Measurements from ENCODE around the gene ACSBG1.

The ACSBG1 gene

DNA sequence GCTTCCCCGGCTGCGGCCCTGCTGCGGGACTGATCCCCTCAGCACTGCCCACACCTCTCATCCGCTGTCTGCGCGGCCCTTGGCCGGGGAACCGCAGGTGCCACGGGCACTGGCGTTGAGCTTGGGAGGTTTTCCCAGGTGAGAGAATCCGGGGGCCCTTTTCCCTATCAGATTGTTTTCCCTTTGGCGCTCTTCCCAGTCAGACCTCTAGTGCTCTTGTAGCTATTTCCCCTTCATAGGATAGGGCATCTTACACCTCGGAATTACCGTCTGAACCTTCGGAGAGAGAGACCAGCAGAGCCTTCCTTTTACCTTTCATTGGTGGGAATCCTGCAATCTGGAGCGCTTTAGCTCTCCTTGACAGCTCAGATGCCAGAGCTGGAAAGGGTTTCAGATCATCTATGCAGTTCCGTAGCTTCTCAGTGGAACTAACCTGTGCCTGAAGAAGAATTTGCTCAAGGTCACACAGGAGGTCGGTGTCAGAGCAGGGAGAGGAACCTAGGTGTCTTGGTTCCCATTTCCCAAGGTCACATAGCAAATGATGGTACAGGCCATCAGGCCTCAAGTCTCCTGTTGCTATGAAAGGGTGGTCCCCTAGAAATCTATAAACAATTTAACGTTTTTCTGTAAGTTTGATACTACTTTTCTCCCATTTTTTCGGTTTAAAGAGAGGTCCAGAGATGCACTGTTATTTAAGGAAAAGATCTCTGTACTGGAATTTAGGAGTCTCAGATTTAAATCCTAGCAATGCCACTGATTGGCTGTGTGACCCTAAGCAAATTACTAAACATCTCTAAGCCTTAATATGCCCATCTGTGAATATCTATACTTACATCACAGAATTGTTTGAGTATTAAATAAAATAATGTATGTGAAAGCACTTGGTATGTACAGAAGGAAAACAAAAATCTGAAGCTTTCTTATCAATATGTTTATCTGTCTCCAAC, 84.3 kb downstream of the ACSBG1 start:
- Histone ChIP-seq H3K36me3 (ENCODE audit: insufficient read depth, low read length) (peaks cover 5% of the 10 kb centered on the region), H3K9ac (ENCODE audit: low read length) (peak overlapping the region; percentile 53), H3K27ac (ENCODE audit: low read depth, low read length) (peak overlapping the region; percentile 77), H3K9me3 (ENCODE audit: low read length) (no peaks in the 10 kb centered on the region), H3K4me1 (ENCODE audit: insufficient read depth, low read length) (peaks cover 28% of the 10 kb centered on the region), H3K27me3 (ENCODE audit: control insufficient read depth in 1 of 2, insufficient read depth in 2 of 2, low read length in 2 of 2) (no peaks in the 10 kb centered on the region), H3K4me3 (ENCODE audit: low read depth in 1 of 2, low read length in 2 of 2) (peak overlapping the region; percentile 67 to 81)

DNA sequence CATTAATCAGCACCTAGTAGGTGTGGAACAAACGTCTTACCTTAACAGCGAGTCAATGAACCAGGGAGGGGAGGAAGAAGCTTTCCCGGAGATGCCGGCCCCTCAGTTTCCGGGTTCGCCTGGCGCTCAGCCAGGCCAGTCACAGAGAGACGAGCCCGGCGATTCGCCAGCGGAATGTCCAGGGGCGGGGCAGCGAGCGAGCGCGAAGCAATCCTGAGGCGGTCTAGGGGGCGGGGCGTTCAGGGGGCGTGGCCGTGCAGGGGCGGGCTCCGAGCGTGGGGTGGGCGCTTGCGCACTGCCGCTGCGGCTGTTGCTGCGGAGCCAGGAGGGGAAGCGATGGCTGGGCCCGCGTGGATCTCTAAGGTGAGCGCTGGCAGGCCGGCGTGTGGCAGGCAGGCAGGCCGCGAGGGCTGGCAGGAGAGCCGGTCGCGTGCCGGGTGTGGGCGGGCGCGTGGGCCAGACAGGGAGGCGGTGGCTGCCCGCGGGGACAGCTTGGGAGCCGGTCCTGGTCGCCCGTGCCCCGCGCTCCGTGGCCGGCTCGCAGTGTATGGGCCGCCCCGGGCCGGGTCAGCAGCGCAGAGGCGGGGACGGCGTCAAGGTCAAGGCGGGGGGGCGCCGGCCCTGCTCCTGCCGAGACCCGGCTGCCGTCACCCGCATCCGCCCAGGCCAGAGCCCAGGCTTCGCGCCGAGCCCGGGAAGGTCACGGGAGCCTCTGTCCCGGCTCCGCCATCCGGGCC, 85.1 kb downstream of the ACSBG1 start, which contains the start of gene IDH3A:
Gene IDH3A (plus strand): TSS at position 295 of the 737 bp plus-strand sequence. CDS start 42 bp downstream, at position 337.
- H3K9ac ChIP-seq (ENCODE audit: low read length) = peak within 1 kb of the TSS; percentile 61
- H3K36me3 ChIP-seq (ENCODE audit: insufficient read depth, low read length) = no peaks in the 10 kb centered on the region
- H3K9me3 ChIP-seq (ENCODE audit: low read length) = no peaks in the 10 kb centered on the region
- peak within 1 kb of the TSS; percentile 67 to 81 for H3K4me3 ChIP-seq (ENCODE audit: low read depth in 1 of 2, low read length in 2 of 2)
- peak within 1 kb of the TSS; percentile 86 for H3K27ac ChIP-seq (ENCODE audit: low read depth, low read length)
- H3K27me3 ChIP-seq (ENCODE audit: control insufficient read depth in 1 of 2, insufficient read depth in 2 of 2, low read length in 2 of 2) = no peaks in the 10 kb centered on the region
- H3K4me1 ChIP-seq (ENCODE audit: insufficient read depth, low read length) = peaks cover 22% of the 10 kb centered on the region

GRCh38 chr15:78148392-78149067, 85.8 kb downstream of the ACSBG1 start:
- peaks cover 22% of the 10 kb centered on the region for H3K4me1 ChIP-seq (ENCODE audit: insufficient read depth, low read length)
- H3K36me3 ChIP-seq (ENCODE audit: insufficient read depth, low read length) = no peaks in the 10 kb centered on the region
- no peaks in the 10 kb centered on the region for H3K27me3 ChIP-seq (ENCODE audit: control insufficient read depth in 1 of 2, insufficient read depth in 2 of 2, low read length in 2 of 2)
- H3K4me3 ChIP-seq (ENCODE audit: low read depth in 1 of 2, low read length in 2 of 2) = peak overlapping the region; percentile 67 to 81
- peak overlapping the region; percentile 86 for H3K27ac ChIP-seq (ENCODE audit: low read depth, low read length)
- H3K9ac ChIP-seq (ENCODE audit: low read length) = peak overlapping the region; percentile 61
- no peaks in the 10 kb centered on the region for H3K9me3 ChIP-seq (ENCODE audit: low read length)

DNA sequence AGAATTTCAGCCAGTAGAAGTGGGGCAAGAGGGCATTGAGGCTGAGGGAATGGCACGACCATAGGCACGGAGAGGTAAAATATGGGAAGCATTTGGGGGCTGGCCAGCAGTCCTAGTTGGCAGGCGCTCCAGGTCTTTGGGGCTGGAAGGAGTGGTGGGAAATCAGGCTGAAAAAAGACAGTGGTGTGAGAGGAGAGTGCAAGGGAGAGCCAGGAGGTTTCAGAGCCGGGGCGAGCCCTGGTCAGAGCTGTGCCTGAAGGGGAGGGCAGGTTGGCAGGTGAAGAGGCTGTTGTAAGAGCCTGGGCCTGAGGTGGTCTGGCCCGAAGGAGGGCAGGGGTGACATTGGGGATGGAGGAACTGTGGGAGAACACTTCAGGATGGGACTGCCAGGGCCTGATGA, 86.8 kb downstream of the ACSBG1 start:
- no peaks in the 10 kb centered on the region for H3K36me3 ChIP-seq (ENCODE audit: insufficient read depth, low read length)
- H3K9me3 ChIP-seq (ENCODE audit: low read length) = no peaks in the 10 kb centered on the region
- H3K27ac ChIP-seq (ENCODE audit: low read depth, low read length) = no peak overlapping the region
- no peak overlapping the region for H3K9ac ChIP-seq (ENCODE audit: low read length)
- no peak overlapping the region for H3K4me3 ChIP-seq (ENCODE audit: low read depth in 1 of 2, low read length in 2 of 2)
- no peaks in the 10 kb centered on the region for H3K27me3 ChIP-seq (ENCODE audit: control insufficient read depth in 1 of 2, insufficient read depth in 2 of 2, low read length in 2 of 2)
- H3K4me1 ChIP-seq (ENCODE audit: insufficient read depth, low read length) = peaks cover 22% of the 10 kb centered on the region

DNA sequence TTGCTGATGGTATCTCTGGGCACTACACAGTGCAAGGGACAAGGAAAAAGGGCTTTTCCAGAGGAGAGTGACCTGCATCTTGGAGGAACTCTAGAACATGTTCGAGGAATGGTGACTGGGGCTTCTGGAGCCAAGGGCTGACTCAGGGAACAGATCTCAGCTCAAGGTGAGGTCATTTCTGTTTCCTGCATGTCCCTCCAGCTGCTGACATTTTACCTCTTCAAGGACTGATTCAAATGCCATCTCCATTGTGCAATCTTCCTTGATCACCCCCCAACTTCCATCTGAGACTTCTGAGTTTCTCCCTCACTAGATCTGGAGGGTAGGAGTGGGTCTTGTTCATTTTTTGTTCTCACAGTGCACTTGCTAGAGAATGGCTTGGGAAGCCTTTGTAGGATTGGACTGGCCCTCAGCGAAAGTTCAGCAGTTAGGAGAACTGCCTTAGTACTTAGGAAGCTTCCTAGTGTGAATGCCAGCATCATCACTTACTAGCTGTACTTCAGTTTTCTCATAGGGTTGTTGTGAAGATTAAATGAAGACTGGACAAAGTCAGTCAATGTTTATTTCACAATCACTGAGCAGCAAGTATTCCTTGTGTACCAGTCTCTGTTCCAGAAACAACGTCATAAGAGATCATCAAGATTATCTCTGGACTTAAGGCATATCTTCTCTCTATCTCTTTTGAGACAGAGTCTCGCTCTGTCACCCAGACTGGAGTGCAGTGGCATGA, 87.8 kb downstream of the ACSBG1 start:
- Histone ChIP-seq H3K9ac (ENCODE audit: low read length) (no peak overlapping the region), H3K4me1 (ENCODE audit: insufficient read depth, low read length) (peaks cover 22% of the 10 kb centered on the region), H3K9me3 (ENCODE audit: low read length) (no peaks in the 10 kb centered on the region), H3K4me3 (ENCODE audit: low read depth in 1 of 2, low read length in 2 of 2) (no peak overlapping the region), H3K27ac (ENCODE audit: low read depth, low read length) (no peak overlapping the region), H3K27me3 (ENCODE audit: control insufficient read depth in 1 of 2, insufficient read depth in 2 of 2, low read length in 2 of 2) (no peaks in the 10 kb centered on the region), H3K36me3 (ENCODE audit: insufficient read depth, low read length) (no peaks in the 10 kb centered on the region)

GRCh38 chr15:78142332-78142731, 92.0 kb downstream of the ACSBG1 start:
- Histone ChIP-seq H3K36me3 (ENCODE audit: insufficient read depth, low read length) (no peaks in the 10 kb centered on the region), H3K9me3 (ENCODE audit: low read length) (no peaks in the 10 kb centered on the region), H3K9ac (ENCODE audit: low read length) (no peak overlapping the region), H3K27me3 (ENCODE audit: control insufficient read depth in 1 of 2, insufficient read depth in 2 of 2, low read length in 2 of 2) (no peaks in the 10 kb centered on the region), H3K4me3 (ENCODE audit: low read depth in 1 of 2, low read length in 2 of 2) (no peak overlapping the region), H3K27ac (ENCODE audit: low read depth, low read length) (no peak overlapping the region), H3K4me1 (ENCODE audit: insufficient read depth, low read length) (no peaks in the 10 kb centered on the region)

- Histone ChIP-seq H3K4me3 (ENCODE audit: low read depth in 1 of 2, low read length in 2 of 2) (no peak overlapping the region), H3K27ac (ENCODE audit: low read depth, low read length) (no peak overlapping the region), H3K27me3 (ENCODE audit: control insufficient read depth in 1 of 2, insufficient read depth in 2 of 2, low read length in 2 of 2) (no peaks in the 10 kb centered on the region), H3K9me3 (ENCODE audit: low read length) (no peaks in the 10 kb centered on the region), H3K9ac (ENCODE audit: low read length) (no peak overlapping the region), H3K4me1 (ENCODE audit: insufficient read depth, low read length) (no peaks in the 10 kb centered on the region), H3K36me3 (ENCODE audit: insufficient read depth, low read length) (no peaks in the 10 kb centered on the region)
Measured at GRCh38 chr15:78140292-78140691, 94.1 kb downstream of the ACSBG1 start.

- H3K9ac ChIP-seq (ENCODE audit: low read length) = no peak overlapping the region
- H3K4me3 ChIP-seq (ENCODE audit: low read depth in 1 of 2, low read length in 2 of 2) = no peak overlapping the region
- H3K27ac ChIP-seq (ENCODE audit: low read depth, low read length) = no peak overlapping the region
- H3K4me1 ChIP-seq (ENCODE audit: insufficient read depth, low read length) = no peaks in the 10 kb centered on the region
- H3K36me3 ChIP-seq (ENCODE audit: insufficient read depth, low read length) = no peaks in the 10 kb centered on the region
- no peaks in the 10 kb centered on the region for H3K9me3 ChIP-seq (ENCODE audit: low read length)
- no peaks in the 10 kb centered on the region for H3K27me3 ChIP-seq (ENCODE audit: control insufficient read depth in 1 of 2, insufficient read depth in 2 of 2, low read length in 2 of 2)
Measured at GRCh38 chr15:78139578-78139977, 94.8 kb downstream of the ACSBG1 start.

- Histone ChIP-seq H3K4me3 (ENCODE audit: low read depth in 1 of 2, low read length in 2 of 2) (no peak overlapping the region), H3K4me1 (ENCODE audit: insufficient read depth, low read length) (peaks cover 9% of the 10 kb centered on the region), H3K9me3 (ENCODE audit: low read length) (no peaks in the 10 kb centered on the region), H3K27ac (ENCODE audit: low read depth, low read length) (no peak overlapping the region), H3K36me3 (ENCODE audit: insufficient read depth, low read length) (no peaks in the 10 kb centered on the region), H3K27me3 (ENCODE audit: control insufficient read depth in 1 of 2, insufficient read depth in 2 of 2, low read length in 2 of 2) (no peaks in the 10 kb centered on the region), H3K9ac (ENCODE audit: low read length) (no peak overlapping the region)
Measured at GRCh38 chr15:78133801-78134200, 100.6 kb downstream of the ACSBG1 start.

- Histone ChIP-seq H3K36me3 (ENCODE audit: insufficient read depth, low read length) (no peaks in the 10 kb centered on the region), H3K4me1 (ENCODE audit: insufficient read depth, low read length) (peaks cover 9% of the 10 kb centered on the region), H3K27ac (ENCODE audit: low read depth, low read length) (peak within 1 kb of the TSS; percentile 66), H3K4me3 (ENCODE audit: low read depth in 1 of 2, low read length in 2 of 2) (peak within 1 kb of the TSS; percentile 45 to 82), H3K27me3 (ENCODE audit: control insufficient read depth in 1 of 2, insufficient read depth in 2 of 2, low read length in 2 of 2) (no peaks in the 10 kb centered on the region), H3K9me3 (ENCODE audit: low read length) (no peaks in the 10 kb centered on the region), H3K9ac (ENCODE audit: low read length) (peak within 1 kb of the TSS; percentile 72)
Measured at GRCh38 chr15:78131295-78132061, 102.9 kb downstream of the ACSBG1 start, which contains the start of gene CIB2. CIB2 (minus strand) TSS chr15:78131445; CDS start chr15:78131215, 230 bp downstream.
